HCT116 (cell line): ENCODE results near the gene ACOT7. TPM values are rescaled to one million over a fixed set of nuclear protein-coding genes. Genes with fewer than 3 reads are reported as not detected.

ENCODE experiments used
- ATAC-seq: fragments of 200-7000 bp; cut with Tn5 transposase; 2 replicates; pipeline ENCODE4 v1.9.1; 2020; ENCODE audit warnings: mild to moderate bottlenecking, moderate library complexity
- BruUV-seq: library from RNA; stranded (reverse); fragments of 400-500 nt; replicated peaks from 2 replicates; lab custom pipeline; 2021; lab: Mats Ljungman, UMichigan
- CTCF ChIA-PET: fragments of 300-600 bp; sonication (Branson Sonifier 250); formaldehyde crosslinking; loops from one replicate; lab custom pipeline; 2021; ENCODE audit warnings: antibody characterized with exemption; lab: Charles Lee
- POLR2A ChIA-PET: fragments of 300-600, 350-600 bp; sonication (Branson Sonifier 250); formaldehyde crosslinking; loops from one replicate; lab custom pipeline; 2021; ENCODE audit warnings: antibody characterized with exemption; lab: Charles Lee
- RAD21 ChIA-PET, 2 experiments: fragments of 300-600 bp; sonication (Branson Sonifier 250); formaldehyde crosslinking; loops; one replicate each; lab custom pipeline; 2023; ENCODE audit warnings: low total read pairs in 2 of 2; ENCODE audit not compliant: uncharacterized antibody in 2 of 2, unreplicated experiment in 2 of 2, low non-redundant PET in 1 of 2; lab: Charles Lee
- DNase-seq: peaks from one replicate; pipeline ENCODE4 v3.0.0-alpha.2; 2010; ENCODE audit warnings: low read depth, low spot score
- H2AFZ ChIP-seq: fragments of 200-600 bp; shearing (Covaris generic), sonication (generic); 2 replicates; pipeline ENCODE4 v1.6.1; 2017; ENCODE audit warnings: low read depth, mixed run types, mixed read lengths, antibody characterized with exemption, low read length; ENCODE audit not compliant: poor library complexity, severe bottlenecking
- H3K27ac ChIP-seq: 2 replicates; pipeline ENCODE4 v1.5.1; 2012; ENCODE audit warnings: low read depth, low read length
- H3K27me3 ChIP-seq: fragments of 200-600 bp; sonication (generic); 2 replicates; pipeline ENCODE4 v1.6.1; 2016; ENCODE audit warnings: mixed run types, low read length, mixed read lengths; ENCODE audit not compliant: insufficient read depth
- H3K36me3 ChIP-seq, 2 experiments: fragments of 200-500 bp in 1 of 2; fragments of 200-600 bp in 1 of 2; sonication (Bioruptor generic) in 1 of 2; sonication (generic) in 1 of 2; 2 replicates each; pipeline versions ENCODE4 v1.5.1 to v1.6.1; 2014 to 2016; ENCODE audit warnings: low read length in 2 of 2, inconsistent platforms in 1 of 2, mixed read lengths in 1 of 2, mixed run types in 1 of 2; ENCODE audit not compliant: insufficient read depth in 2 of 2, control insufficient read depth in 1 of 2
- H3K4me1 ChIP-seq, 2 experiments: fragments of 200-600 bp in 1 of 2; sonication (generic) in 1 of 2; 2 replicates each; pipeline versions ENCODE4 v1.5.1 to v1.6.1; 2012 to 2017; ENCODE audit warnings: low read length in 2 of 2, inconsistent platforms in 1 of 2, mild to moderate bottlenecking in 1 of 2, mixed read lengths in 1 of 2, mixed run types in 1 of 2, moderate library complexity in 1 of 2; ENCODE audit not compliant: insufficient read depth in 2 of 2, control insufficient read depth in 1 of 2
- H3K4me2 ChIP-seq: fragments of 200-600 bp; sonication (generic); 2 replicates; pipeline ENCODE4 v1.6.1; 2017; ENCODE audit warnings: mixed run types, low read length, mixed read lengths
- H3K4me3 ChIP-seq, 2 experiments: fragments of 200-600 bp in 1 of 2; sonication (generic) in 1 of 2; replicated peaks in 1 of 2; 2 replicates each; pipeline ENCODE4 v1.5.1; 2011 to 2016; ENCODE audit warnings: low read length in 2 of 2, control low read depth in 1 of 2, low read depth in 1 of 2, mild to moderate bottlenecking in 1 of 2, mixed read lengths in 1 of 2, mixed run types in 1 of 2
- H3K79me2 ChIP-seq: fragments of 200-600 bp; sonication (generic); 2 replicates; pipeline ENCODE4 v1.6.1; 2017; ENCODE audit warnings: mild to moderate bottlenecking, mixed run types, low read length, moderate library complexity, mixed read lengths; ENCODE audit not compliant: insufficient read depth
- H3K9ac ChIP-seq: fragments of 200-600 bp; sonication (generic); 2 replicates; pipeline ENCODE4 v1.6.1; 2016; ENCODE audit warnings: low read length, mixed read lengths
- H3K9me2 ChIP-seq: fragments of 200-600 bp; sonication (generic), shearing (Covaris generic); 2 replicates; pipeline ENCODE4 v1.6.1; 2017; ENCODE audit warnings: mixed run types, mild to moderate bottlenecking, moderate library complexity; ENCODE audit not compliant: insufficient read depth
- H3K9me3 ChIP-seq, 2 experiments: fragments of 200-500 bp in 1 of 2; fragments of 200-600 bp in 1 of 2; sonication (Bioruptor generic) in 1 of 2; sonication (generic) in 1 of 2; 2 replicates each; pipeline ENCODE4 v1.6.1; 2014 to 2017; ENCODE audit warnings: low read length in 2 of 2, mixed read lengths in 2 of 2, inconsistent platforms in 1 of 2, low read depth in 1 of 2, mild to moderate bottlenecking in 1 of 2, mixed run types in 1 of 2, moderate library complexity in 1 of 2; ENCODE audit not compliant: control insufficient read depth in 1 of 2, insufficient read depth in 1 of 2
- H4K20me1 ChIP-seq: fragments of 200-600 bp; sonication (generic), shearing (Covaris generic); 2 replicates; pipeline ENCODE4 v1.6.1; 2017; ENCODE audit warnings: mixed run types, mild to moderate bottlenecking, moderate library complexity; ENCODE audit not compliant: insufficient read depth
- CBX3 ChIP-seq: IDR thresholded peaks from 2 replicates; pipeline ENCODE4 v1.6.1; 2012; ENCODE audit warnings: low read depth
- CTCF ChIP-seq, 3 experiments: fragments of 200-600 bp in 1 of 3; sonication (generic) in 1 of 3; IDR thresholded peaks in 2 of 3; conservative IDR thresholded peaks in 1 of 3; 2 replicates each; pipeline ENCODE4 v1.5.1; 2012 to 2017; ENCODE audit warnings: low read depth in 2 of 3, low read length in 2 of 3, antibody characterized with exemption in 1 of 3, borderline replicate concordance in 1 of 3, control low read depth in 1 of 3, mild to moderate bottlenecking in 1 of 3, mixed read lengths in 1 of 3, mixed run types in 1 of 3, moderate library complexity in 1 of 3; ENCODE audit not compliant: insufficient read depth in 1 of 3
- POLR2A ChIP-seq: IDR thresholded peaks from 2 replicates; pipeline ENCODE4 v1.7.0; 2011; ENCODE audit warnings: borderline replicate concordance; ENCODE audit not compliant: insufficient read depth, insufficient read length; ENCODE audit errors: extremely low read depth
- SP1 ChIP-seq: IDR thresholded peaks from 2 replicates; pipeline ENCODE4 v1.6.1; 2012; ENCODE audit warnings: low read depth
- intact Hi-C: fragments of 100-400 bp; cut with micrococcal nuclease; formaldehyde crosslinking; loops from 2 replicates; pipeline ENCODE4 v1.10.0; 2022
- total RNA-seq: library from RNA; stranded (reverse); gene quantifications from one replicate; pipeline ENCODE4 v1.2.1, GENCODE V29; 2021; ENCODE audit not compliant: unreplicated experiment

Gene ACOT7
- total RNA-seq, 1 experiment from 2014 or later, result 162 TPM

GRCh38 chr1:6328091-6328490 is 65.5 kb downstream of the ACOT7 start:
- H4K20me1 ChIP-seq, result no peaks in the 10 kb centered on the region
- no TSS peak for BruUV-seq
- TF ChIP-seq CBX3 (no peak), SP1 (no peak), CTCF (IDR thresholded peaks at IDR 0.05 in 2 of 3, conservative IDR thresholded peaks at IDR 0.05 in 1 of 3; ENCODE audit: borderline replicate concordance in 1 of 3, insufficient read depth in 1 of 3, low read depth in 2 of 3, low read length in 2 of 3) (no peak)
- no peak for DNase-seq
- no peak for ATAC-seq
- RAD21 ChIA-PET, result no interaction called here
- H3K4me3 ChIP-seq, result no peak overlapping the region
- H3K27me3 ChIP-seq, result no peaks in the 10 kb centered on the region
- no peaks in the 10 kb centered on the region for H3K9me3 ChIP-seq
- no peak overlapping the region for H3K4me2 ChIP-seq
- POLR2A ChIA-PET, result no interaction called here
- CTCF ChIA-PET, result no interaction called here
- no peaks in the 10 kb centered on the region for H3K79me2 ChIP-seq
- intact Hi-C loops, result no loop called here
- H3K9ac ChIP-seq, result no peak overlapping the region
- H2AFZ ChIP-seq, result no peak overlapping the region
- H3K27ac ChIP-seq, result no peak overlapping the region
- H3K36me3 ChIP-seq, result peaks cover 3 to 4% of the 10 kb centered on the region in 2 experiments; a peak in 2 of 4 replicates
- peaks cover 0 to 1% of the 10 kb centered on the region in 2 experiments; a peak in 1 of 4 replicates for H3K4me1 ChIP-seq
- H3K9me2 ChIP-seq, result no peaks in the 10 kb centered on the region

- Histone ChIP-seq H3K36me3 (peaks cover 4% of the 10 kb centered on the region in 2 experiments; a peak in 2 of 4 replicates), H3K27ac (no peak overlapping the region), H3K9me3 (no peaks in the 10 kb centered on the region), H3K27me3 (no peaks in the 10 kb centered on the region), H3K79me2 (no peaks in the 10 kb centered on the region), H3K4me3 (no peak overlapping the region), H3K4me1 (peaks cover 0 to 4% of the 10 kb centered on the region in 2 experiments; a peak in 1 of 4 replicates), H3K4me2 (no peak overlapping the region), H2AFZ (no peak overlapping the region), H4K20me1 (no peaks in the 10 kb centered on the region), H3K9me2 (no peaks in the 10 kb centered on the region), H3K9ac (no peak overlapping the region)
- CTCF ChIA-PET, result no interaction called here
- BruUV-seq, result no TSS peak
- DNase-seq (no peak), ATAC-seq (no peak)
- no peak for TF ChIP-seq POLR2A
- RAD21 ChIA-PET, result no interaction called here
- intact Hi-C loops, result no loop called here
- POLR2A ChIA-PET, result no interaction called here
Measured at GRCh38 chr1:6325482-6325881, 68.1 kb downstream of the ACOT7 start.
